Esophagus muscularis mucosa (tissue), 3 donors: ENCODE data around the gene HESX1.

Experiments
- POLR2A ChIP-seq: fragments of 450-650 bp; IDR thresholded peaks from one replicate; pipeline ENCODE4 v1.6.1; 2017; ENCODE audit warnings: antibody characterized with exemption, moderate library complexity, mild to moderate bottlenecking, low read depth
- TF ChIP-seq, protein P1 (sequence below), 3 experiments: fragments of 200-600 bp in 2 of 3; fragments of 450-650 bp in 1 of 3; sonication (generic) in 2 of 3; IDR thresholded peaks; one replicate each; pipeline ENCODE4 v1.5.1; 2017 to 2019; ENCODE audit warnings: antibody characterized with exemption in 3 of 3, mild to moderate bottlenecking in 2 of 3, moderate library complexity in 1 of 3

DNA sequence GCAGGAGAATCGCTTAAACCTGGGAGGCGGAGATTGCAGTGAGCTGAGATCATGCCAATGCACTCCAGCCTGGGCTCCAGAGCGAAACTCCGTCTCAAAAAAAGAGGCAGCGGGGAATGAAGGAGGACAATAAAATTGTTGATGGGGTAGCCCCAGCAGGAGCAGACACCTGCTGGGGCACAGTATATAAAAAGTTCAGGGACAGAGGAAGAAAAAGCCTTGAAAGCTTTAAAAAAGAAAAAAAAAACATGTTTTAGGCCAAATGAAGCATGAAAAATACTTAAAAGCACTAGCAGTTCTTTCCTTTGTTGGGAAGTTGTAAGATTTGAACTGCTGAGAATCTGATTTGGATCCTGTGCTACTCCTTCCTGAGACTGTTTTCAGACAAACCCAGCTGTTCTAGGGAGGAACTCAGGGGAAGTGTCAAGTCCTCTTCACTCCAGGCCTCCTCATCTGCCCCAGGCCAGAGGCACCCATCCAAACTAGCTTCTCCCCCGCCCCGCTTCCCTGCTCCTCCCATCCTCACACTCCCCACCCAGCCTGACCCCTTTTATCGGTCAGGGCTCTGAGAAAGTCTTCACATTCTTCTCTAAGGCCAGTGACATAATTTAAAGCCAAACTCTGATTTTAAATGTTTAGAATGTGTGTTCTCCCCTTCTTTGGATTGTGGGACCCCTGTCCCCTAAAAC lies 39.6 kb downstream of the HESX1 start:
- TF ChIP-seq, protein P1, sequence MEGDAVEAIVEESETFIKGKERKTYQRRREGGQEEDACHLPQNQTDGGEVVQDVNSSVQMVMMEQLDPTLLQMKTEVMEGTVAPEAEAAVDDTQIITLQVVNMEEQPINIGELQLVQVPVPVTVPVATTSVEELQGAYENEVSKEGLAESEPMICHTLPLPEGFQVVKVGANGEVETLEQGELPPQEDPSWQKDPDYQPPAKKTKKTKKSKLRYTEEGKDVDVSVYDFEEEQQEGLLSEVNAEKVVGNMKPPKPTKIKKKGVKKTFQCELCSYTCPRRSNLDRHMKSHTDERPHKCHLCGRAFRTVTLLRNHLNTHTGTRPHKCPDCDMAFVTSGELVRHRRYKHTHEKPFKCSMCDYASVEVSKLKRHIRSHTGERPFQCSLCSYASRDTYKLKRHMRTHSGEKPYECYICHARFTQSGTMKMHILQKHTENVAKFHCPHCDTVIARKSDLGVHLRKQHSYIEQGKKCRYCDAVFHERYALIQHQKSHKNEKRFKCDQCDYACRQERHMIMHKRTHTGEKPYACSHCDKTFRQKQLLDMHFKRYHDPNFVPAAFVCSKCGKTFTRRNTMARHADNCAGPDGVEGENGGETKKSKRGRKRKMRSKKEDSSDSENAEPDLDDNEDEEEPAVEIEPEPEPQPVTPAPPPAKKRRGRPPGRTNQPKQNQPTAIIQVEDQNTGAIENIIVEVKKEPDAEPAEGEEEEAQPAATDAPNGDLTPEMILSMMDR (IDR thresholded peaks at IDR 0.05): no peak
- no peak for TF ChIP-seq POLR2A
